Osteocyte (in vitro differentiated cells): ENCODE results near the gene PXDC1. TPM values are rescaled to one million over a fixed set of nuclear protein-coding genes. Genes with fewer than 3 reads are reported as not detected.

Source experiments
- DNase-seq: peaks from one replicate; pipeline ENCODE4 v3.0.0; 2021; ENCODE audit warnings: mixed read lengths; ENCODE audit not compliant: unreplicated experiment; ENCODE audit errors: extremely low spot score
- H3K27ac Mint-ChIP-seq: one replicate; pipeline ENCODE4 v1.8.0; 2021; ENCODE audit warnings: mild to moderate bottlenecking, mixed read lengths; ENCODE audit not compliant: unreplicated experiment
- H3K27me3 Mint-ChIP-seq: one replicate; pipeline ENCODE4 v1.8.0; 2021; ENCODE audit warnings: mixed read lengths; ENCODE audit not compliant: unreplicated experiment
- H3K36me3 Mint-ChIP-seq: one replicate; pipeline ENCODE4 v1.8.0; 2021; ENCODE audit warnings: mixed read lengths; ENCODE audit not compliant: unreplicated experiment
- H3K4me1 Mint-ChIP-seq: one replicate; pipeline ENCODE4 v1.8.0; 2021; ENCODE audit warnings: mixed read lengths; ENCODE audit not compliant: unreplicated experiment
- H3K4me3 Mint-ChIP-seq: one replicate; pipeline ENCODE4 v1.8.0; 2021; ENCODE audit warnings: mild to moderate bottlenecking, moderate library complexity, mixed read lengths; ENCODE audit not compliant: unreplicated experiment
- H3K9me3 Mint-ChIP-seq: one replicate; pipeline ENCODE4 v1.8.0; 2021; ENCODE audit warnings: mixed read lengths; ENCODE audit not compliant: unreplicated experiment
- CTCF ChIP-seq: fragments of 200-600 bp; sonication (generic); IDR thresholded peaks from 2 replicates; pipeline ENCODE4 v1.5.0; 2021; ENCODE audit warnings: antibody characterized with exemption, mild to moderate bottlenecking, moderate library complexity
- total RNA-seq: library from RNA; stranded (reverse); gene quantifications from 2 replicates; pipeline ENCODE4 v1.2.1, GENCODE V29; 2021

The PXDC1 gene
- total RNA-seq, 1 donor from 2014 or later = 129 TPM

GRCh38 chr6:3697609-3698008 is 53.9 kb downstream of the PXDC1 start:
- no peak for DNase-seq
- H3K4me3 Mint-ChIP-seq = no peak overlapping the region
- peaks cover 4% of the 10 kb centered on the region for H3K9me3 Mint-ChIP-seq
- H3K4me1 Mint-ChIP-seq = peaks cover 26% of the 10 kb centered on the region
- peaks cover 2% of the 10 kb centered on the region for H3K36me3 Mint-ChIP-seq
- no peaks in the 10 kb centered on the region for H3K27me3 Mint-ChIP-seq
- TF ChIP-seq CTCF = no peak
- H3K27ac Mint-ChIP-seq = no peak overlapping the region

- Mint-ChIP-seq H3K4me1 (peaks cover 26% of the 10 kb centered on the region), H3K9me3 (peaks cover 4% of the 10 kb centered on the region), H3K4me3 (no peak overlapping the region), H3K27ac (no peak overlapping the region), H3K36me3 (peaks cover 2% of the 10 kb centered on the region), H3K27me3 (no peaks in the 10 kb centered on the region)
- no peak for TF ChIP-seq CTCF
- DNase-seq = no peak
Measured at GRCh38 chr6:3696525-3697088, 54.9 kb downstream of the PXDC1 start.

GRCh38 chr6:3695065-3695817 is 56.3 kb downstream of the PXDC1 start:
- Mint-ChIP-seq H3K4me3 (no peak overlapping the region), H3K9me3 (peaks cover 4% of the 10 kb centered on the region), H3K36me3 (peaks cover 2% of the 10 kb centered on the region), H3K4me1 (peaks cover 26% of the 10 kb centered on the region), H3K27me3 (no peaks in the 10 kb centered on the region), H3K27ac (no peak overlapping the region)
- DNase-seq = no peak
- no peak for TF ChIP-seq CTCF

GRCh38 chr6:3693831-3694230 is 57.7 kb downstream of the PXDC1 start:
- DNase-seq = no peak
- Mint-ChIP-seq H3K9me3 (peaks cover 1% of the 10 kb centered on the region), H3K4me1 (peaks cover 26% of the 10 kb centered on the region), H3K36me3 (peaks cover 2% of the 10 kb centered on the region), H3K27ac (no peak overlapping the region), H3K27me3 (no peaks in the 10 kb centered on the region), H3K4me3 (no peak overlapping the region)
- no peak for TF ChIP-seq CTCF

- no peak for DNase-seq
- Mint-ChIP-seq H3K27me3 (no peaks in the 10 kb centered on the region), H3K36me3 (peaks cover 2% of the 10 kb centered on the region), H3K27ac (no peak overlapping the region), H3K4me1 (no peaks in the 10 kb centered on the region), H3K4me3 (no peak overlapping the region), H3K9me3 (no peaks in the 10 kb centered on the region)
- TF ChIP-seq CTCF = no peak
Measured at GRCh38 chr6:3690506-3690905, 61.0 kb downstream of the PXDC1 start.
